Activated naive CD4-positive, alpha-beta T cell treated with anti-CD3 and anti-CD28 coated beads, Interleukin-2, amount 10 ng/mL, durations not matched to agents 7 days and 5 days (primary cell): ENCODE data around the gene SVOPL.
"Not testable (repeated sequence)": the region's sequence is repeated elsewhere in the genome, so short reads cannot be mapped to it uniquely, and the experiment has no call there.

Source experiments
- CTCF ChIA-PET: fragments of 350-600 bp; sonication (Branson Sonifier 250); formaldehyde crosslinking; loops from one replicate; lab custom pipeline; 2021; ENCODE audit warnings: antibody characterized with exemption; lab: Charles Lee
- DNase-seq: peaks from one replicate; pipeline ENCODE4 v3.0.0-alpha.2; 2020
- H3K27ac Mint-ChIP-seq: one replicate; pipeline ENCODE4 v1.8.0; 2021; ENCODE audit warnings: mild to moderate bottlenecking, moderate library complexity, mixed read lengths
- H3K27me3 Mint-ChIP-seq: one replicate; pipeline ENCODE4 v1.8.0; 2021; ENCODE audit warnings: mild to moderate bottlenecking, mixed read lengths
- H3K36me3 Mint-ChIP-seq: one replicate; pipeline ENCODE4 v1.8.0; 2021; ENCODE audit warnings: mixed read lengths
- H3K4me1 Mint-ChIP-seq: one replicate; pipeline ENCODE4 v1.8.0; 2021; ENCODE audit warnings: mixed read lengths
- H3K4me3 Mint-ChIP-seq: one replicate; pipeline ENCODE4 v1.8.0; 2021; ENCODE audit warnings: mild to moderate bottlenecking, moderate library complexity, mixed read lengths
- H3K9me3 Mint-ChIP-seq: one replicate; pipeline ENCODE4 v1.8.0; 2021; ENCODE audit warnings: mixed read lengths

SVOPL gene

DNA sequence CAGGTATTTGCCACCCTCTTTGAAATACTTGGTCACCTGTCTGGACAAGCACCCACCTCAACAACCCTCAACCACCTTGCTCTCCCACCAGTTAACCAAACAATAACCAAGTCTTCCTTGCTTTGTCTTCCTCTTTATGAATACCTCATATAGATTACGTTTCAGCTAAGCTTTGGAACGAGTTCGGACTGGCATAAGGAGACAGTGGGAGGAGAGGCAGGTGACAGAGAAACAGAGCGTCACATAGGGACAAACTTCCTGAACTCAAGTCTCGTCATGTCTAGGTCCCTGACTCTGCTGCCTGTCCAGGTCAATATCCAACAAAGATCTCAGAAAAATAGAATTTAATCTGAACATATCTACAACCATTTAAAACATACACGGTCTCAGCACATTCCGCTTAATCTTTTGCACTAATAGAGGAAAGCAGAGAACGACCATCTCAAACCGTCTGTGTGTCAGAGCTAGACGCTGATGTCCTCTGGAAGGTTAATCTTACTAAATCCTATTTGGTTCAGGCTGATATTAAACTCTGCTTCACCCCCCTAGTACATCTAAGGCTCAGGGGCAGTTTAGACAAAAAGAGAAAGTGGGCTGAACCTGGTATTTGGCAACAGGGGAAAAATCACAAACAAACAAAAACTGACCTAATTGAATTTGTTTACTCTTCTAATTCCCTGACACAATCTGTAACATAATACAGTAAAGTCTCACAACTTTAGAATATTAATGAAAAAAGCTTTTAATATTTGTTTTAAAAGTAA, 26.4 kb upstream of the SVOPL start:
- H3K27ac Mint-ChIP-seq = no peak overlapping the region
- no peaks in the 10 kb centered on the region for H3K36me3 Mint-ChIP-seq
- no peak for DNase-seq
- no peaks in the 10 kb centered on the region for H3K4me1 Mint-ChIP-seq
- H3K27me3 Mint-ChIP-seq = peaks cover 4% of the 10 kb centered on the region
- no peaks in the 10 kb centered on the region for H3K9me3 Mint-ChIP-seq
- no peak overlapping the region for H3K4me3 Mint-ChIP-seq
- CTCF ChIA-PET = interaction anchor here (1.2 kb wide), 1 partner anchor 11 kb away, joined by 4 read pairs; no protein-coding TSS in a partner anchor

DNA sequence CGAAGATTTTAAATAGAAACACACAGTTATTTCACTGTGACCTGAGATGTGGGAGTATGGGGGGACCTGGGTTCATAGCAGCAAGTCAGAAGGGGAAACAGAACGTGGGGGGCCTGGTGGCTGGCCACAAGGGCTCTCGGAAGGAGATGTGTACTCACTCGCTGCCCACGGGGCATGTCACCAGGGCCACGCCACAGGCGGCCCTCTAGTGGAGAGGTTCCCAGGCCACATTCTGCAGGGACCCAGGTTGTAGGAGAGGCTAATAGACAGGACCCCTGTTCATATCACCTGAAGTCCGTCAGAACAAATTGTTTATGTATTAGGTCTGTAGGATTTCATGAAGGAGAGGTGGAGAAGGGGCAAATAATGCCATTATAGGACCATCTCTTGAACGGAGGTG, 25.1 kb upstream of the SVOPL start:
- DNase-seq = no peak
- Mint-ChIP-seq H3K4me3 (no peak overlapping the region), H3K27me3 (peaks cover 4% of the 10 kb centered on the region), H3K4me1 (no peaks in the 10 kb centered on the region), H3K27ac (no peak overlapping the region), H3K36me3 (no peaks in the 10 kb centered on the region), H3K9me3 (no peaks in the 10 kb centered on the region)
- CTCF ChIA-PET = interaction anchor here (1.2 kb wide), 1 partner anchor 13 kb away, joined by 4 read pairs; no protein-coding TSS in a partner anchor

DNA sequence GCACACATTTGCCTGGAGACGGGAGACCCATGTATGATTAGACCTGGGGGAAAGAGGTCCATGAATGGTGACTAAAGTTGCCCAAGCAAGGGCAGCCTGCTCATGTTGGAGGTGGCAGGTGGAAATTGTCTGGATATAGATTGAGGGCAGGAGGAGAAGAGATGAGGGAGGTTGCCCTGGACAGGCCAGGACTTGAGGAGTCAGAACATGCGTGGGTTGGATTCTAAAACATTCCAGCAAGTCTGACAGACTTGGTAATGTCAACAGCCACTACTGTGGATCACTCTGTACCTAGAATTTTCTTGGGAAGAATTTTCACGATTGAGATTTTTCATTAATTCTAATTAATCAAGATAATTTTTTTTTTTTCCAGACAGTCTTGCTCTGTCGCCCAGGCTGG, 19.1 kb upstream of the SVOPL start:
- CTCF ChIA-PET = no interaction called here
- no peak for DNase-seq
- no peak overlapping the region for H3K4me3 Mint-ChIP-seq
- no peak overlapping the region for H3K27ac Mint-ChIP-seq
- no peaks in the 10 kb centered on the region for H3K9me3 Mint-ChIP-seq
- peaks cover 21% of the 10 kb centered on the region for H3K4me1 Mint-ChIP-seq
- H3K36me3 Mint-ChIP-seq = no peaks in the 10 kb centered on the region
- H3K27me3 Mint-ChIP-seq = peaks cover 39% of the 10 kb centered on the region

DNA sequence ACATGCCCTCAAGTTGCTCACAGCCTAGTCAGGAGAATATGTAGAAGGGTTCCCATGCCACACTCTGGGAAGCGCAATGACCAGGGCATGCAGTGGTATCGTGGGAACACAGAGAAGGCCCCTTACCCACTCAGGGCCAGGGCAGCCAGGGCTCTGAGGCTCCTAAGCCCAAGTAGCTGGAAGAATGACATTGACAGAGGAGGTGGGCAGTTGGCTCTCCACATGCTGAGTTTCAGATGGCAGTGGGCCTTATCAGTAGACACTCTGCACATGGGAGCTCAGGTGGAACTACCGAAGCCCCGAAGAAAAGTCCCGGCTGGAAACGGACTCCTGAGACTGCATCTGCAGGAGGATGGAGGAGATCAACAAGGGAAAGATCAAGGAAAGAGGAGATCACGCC, 15.7 kb upstream of the SVOPL start:
- Mint-ChIP-seq H3K9me3 (no peaks in the 10 kb centered on the region), H3K27me3 (peaks cover 50% of the 10 kb centered on the region), H3K27ac (no peak overlapping the region), H3K4me1 (peaks cover 33% of the 10 kb centered on the region), H3K4me3 (no peak overlapping the region), H3K36me3 (no peaks in the 10 kb centered on the region)
- DNase-seq = no peak
- CTCF ChIA-PET = no interaction called here

DNA sequence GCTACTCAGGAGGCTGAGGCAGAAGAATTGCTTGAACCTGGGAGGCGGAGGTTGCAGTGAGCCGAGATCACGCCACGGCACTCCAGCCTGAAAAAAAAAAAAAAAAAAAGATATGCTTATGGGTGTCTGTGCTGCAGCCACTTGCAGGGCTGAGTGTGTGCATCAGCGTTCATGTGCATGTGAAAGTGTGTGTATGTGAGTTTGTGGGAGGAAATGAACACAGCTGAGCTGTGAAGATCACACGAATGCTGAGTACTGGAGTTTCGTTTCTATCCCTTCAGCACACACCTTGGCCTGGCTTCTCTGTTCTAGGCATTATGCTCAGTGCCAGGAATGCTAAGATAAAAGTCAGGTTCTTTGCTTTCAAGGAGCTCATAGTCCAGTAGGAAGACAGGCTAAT, 12.0 kb upstream of the SVOPL start:
- H3K27ac Mint-ChIP-seq = no peak overlapping the region
- peak; percentile 45 for DNase-seq
- CTCF ChIA-PET = no interaction called here
- peaks cover 42% of the 10 kb centered on the region for H3K27me3 Mint-ChIP-seq
- H3K4me1 Mint-ChIP-seq = peaks cover 28% of the 10 kb centered on the region
- no peak overlapping the region for H3K4me3 Mint-ChIP-seq
- H3K9me3 Mint-ChIP-seq = no peaks in the 10 kb centered on the region
- H3K36me3 Mint-ChIP-seq = no peaks in the 10 kb centered on the region

DNA sequence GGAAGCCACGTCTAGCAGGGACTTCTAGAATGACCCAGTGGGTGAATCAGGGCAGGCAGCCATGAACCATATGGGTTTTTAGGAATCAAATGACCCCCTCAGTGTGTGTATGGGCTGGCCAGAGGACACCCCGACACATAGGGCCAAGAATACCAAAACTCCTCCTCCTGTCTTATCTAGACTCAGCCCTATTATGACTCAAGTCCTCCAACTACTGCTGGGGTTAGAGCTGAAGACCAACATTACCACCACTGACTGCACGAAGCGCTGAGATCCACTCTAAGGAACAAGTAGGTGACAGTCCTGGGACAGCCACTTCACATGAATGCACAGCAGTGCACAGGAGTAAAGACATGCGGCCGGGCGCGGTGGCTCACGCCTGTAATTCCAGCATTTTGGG, 11.5 kb upstream of the SVOPL start:
- Mint-ChIP-seq H3K27me3 (peaks cover 38% of the 10 kb centered on the region), H3K27ac (no peak overlapping the region), H3K36me3 (no peaks in the 10 kb centered on the region), H3K4me1 (peaks cover 22% of the 10 kb centered on the region), H3K9me3 (no peaks in the 10 kb centered on the region), H3K4me3 (no peak overlapping the region)
- no peak for DNase-seq
- CTCF ChIA-PET = no interaction called here

DNA sequence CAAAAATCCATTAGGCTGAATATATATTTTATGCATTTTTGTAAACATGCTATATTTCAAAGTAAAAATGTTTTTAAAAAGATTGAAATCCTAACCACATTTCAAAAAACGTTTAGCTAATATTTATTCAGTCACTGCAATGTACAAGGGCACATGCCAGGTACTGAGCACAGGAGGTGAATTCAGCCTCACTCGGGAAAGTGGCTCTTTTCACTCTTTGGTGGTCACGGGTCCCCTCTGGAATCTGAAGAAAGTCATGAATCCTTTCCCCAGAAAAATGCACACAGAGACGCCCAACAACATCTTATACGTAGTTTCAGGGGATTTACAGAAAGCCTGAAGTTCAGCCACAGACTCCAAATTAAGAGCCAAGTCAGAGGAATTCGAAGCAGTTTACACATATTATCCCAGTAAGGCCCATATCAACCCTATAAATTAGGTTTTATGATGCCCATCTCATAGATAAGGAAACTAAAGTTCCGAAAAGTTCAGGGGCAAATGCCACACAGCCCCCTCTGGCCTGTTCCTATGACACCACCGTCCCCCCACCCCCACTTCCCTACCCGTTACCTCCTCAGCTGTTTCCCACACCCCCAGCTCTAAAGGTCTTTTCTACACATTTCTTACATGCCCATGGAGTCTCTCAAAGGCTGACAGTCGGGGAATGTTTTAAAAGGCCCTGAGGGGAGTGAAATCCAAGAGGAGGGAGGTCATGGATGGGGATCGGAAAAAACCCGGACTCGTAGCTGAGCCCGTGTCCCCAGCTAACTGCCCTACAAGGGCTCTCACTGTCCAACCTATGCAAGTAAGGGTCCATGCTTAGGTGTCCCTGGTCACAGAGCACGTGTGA, 9.6 kb upstream of the SVOPL start:
- DNase-seq = no peak
- Mint-ChIP-seq H3K4me1 (peaks cover 12% of the 10 kb centered on the region), H3K4me3 (no peak overlapping the region), H3K9me3 (no peaks in the 10 kb centered on the region), H3K27ac (no peak overlapping the region), H3K27me3 (peaks cover 22% of the 10 kb centered on the region), H3K36me3 (no peaks in the 10 kb centered on the region)
- CTCF ChIA-PET = interaction anchor here (0.6 kb wide), 1 partner anchor 815 kb away, joined by 3 read pairs; no protein-coding TSS in a partner anchor

DNA sequence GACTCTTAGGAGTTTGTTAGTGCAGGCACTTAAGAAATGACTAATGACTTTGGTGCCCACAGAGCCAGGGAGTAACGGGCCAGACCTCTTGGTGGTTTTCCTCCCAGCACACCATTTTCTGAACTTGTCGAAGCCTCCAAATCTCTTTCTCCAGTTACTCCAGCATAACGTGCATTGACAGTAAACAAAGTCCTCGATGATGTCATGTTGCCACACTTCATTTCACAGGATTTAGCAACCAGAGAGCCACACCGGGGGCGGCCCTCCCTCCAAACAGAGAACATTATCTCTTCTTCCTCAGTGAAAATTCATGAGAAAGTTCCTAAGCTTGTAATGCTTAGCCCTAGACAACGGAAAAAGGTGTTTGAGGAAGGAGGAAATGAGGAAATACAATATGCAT, 4.0 kb upstream of the SVOPL start:
- peaks cover 4% of the 10 kb centered on the region for H3K27me3 Mint-ChIP-seq
- no peak for DNase-seq
- H3K4me1 Mint-ChIP-seq = no peaks in the 10 kb centered on the region
- no peaks in the 10 kb centered on the region for H3K9me3 Mint-ChIP-seq
- no peak overlapping the region for H3K4me3 Mint-ChIP-seq
- H3K36me3 Mint-ChIP-seq = no peaks in the 10 kb centered on the region
- CTCF ChIA-PET = interaction anchor here (0.6 kb wide), 1 partner anchor 10 kb away, joined by 4 read pairs; no protein-coding TSS in a partner anchor
- H3K27ac Mint-ChIP-seq = no peak overlapping the region

DNA sequence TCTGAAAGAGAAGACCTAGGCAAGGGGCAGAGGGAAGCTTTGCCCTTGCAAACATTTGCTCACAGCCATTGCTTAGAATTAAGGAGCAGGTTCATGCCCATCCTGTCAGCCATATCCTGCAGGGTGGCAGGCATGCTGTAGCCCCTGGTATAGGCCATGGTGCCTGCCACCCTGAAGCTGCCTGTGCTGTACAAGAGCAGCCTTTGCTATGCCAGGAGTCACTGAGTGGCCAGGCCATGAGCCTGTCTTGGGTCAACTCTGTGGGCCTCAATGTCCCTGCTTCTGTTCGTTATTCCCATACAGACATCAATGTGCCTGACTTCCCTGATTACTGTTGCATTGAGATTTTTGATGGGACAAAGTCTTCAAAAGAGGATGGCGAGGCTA, 368 bp upstream of the SVOPL start:
- Mint-ChIP-seq H3K4me1 (no peaks in the 10 kb centered on the region), H3K27ac (no peak overlapping the region), H3K27me3 (peaks cover 21% of the 10 kb centered on the region), H3K36me3 (no peaks in the 10 kb centered on the region), H3K9me3 (no peaks in the 10 kb centered on the region), H3K4me3 (no peak overlapping the region)
- DNase-seq = no peak
- CTCF ChIA-PET = interaction anchor here (0.7 kb wide), 1 partner anchor 105 kb away, joined by 3 read pairs; no protein-coding TSS in a partner anchor

DNA sequence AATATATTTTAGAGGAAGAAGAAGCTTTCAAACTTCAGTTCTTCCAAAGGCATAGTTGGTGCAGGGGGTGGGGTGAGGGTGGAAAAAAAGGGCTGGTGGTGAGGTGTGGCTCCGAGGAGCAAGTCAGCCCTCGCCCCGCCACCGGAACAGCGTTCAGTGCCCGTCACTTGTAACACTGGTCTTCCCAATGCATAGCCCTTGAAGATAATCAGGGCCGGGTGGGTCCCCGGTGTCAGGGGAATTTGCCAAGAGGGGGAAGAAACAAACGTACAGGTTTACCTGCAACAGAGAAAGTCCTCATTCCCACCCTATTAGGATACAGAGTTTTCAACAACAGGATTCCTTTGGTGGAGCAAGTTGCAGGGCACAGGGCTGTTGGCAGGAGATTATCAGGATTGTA, 1.5 kb downstream of the SVOPL start:
- no peak overlapping the region for H3K4me3 Mint-ChIP-seq
- H3K36me3 Mint-ChIP-seq = no peaks in the 10 kb centered on the region
- H3K9me3 Mint-ChIP-seq = no peaks in the 10 kb centered on the region
- CTCF ChIA-PET = no interaction called here
- no peak overlapping the region for H3K27ac Mint-ChIP-seq
- H3K4me1 Mint-ChIP-seq = no peaks in the 10 kb centered on the region
- H3K27me3 Mint-ChIP-seq = peaks cover 21% of the 10 kb centered on the region
- DNase-seq = no peak

DNA sequence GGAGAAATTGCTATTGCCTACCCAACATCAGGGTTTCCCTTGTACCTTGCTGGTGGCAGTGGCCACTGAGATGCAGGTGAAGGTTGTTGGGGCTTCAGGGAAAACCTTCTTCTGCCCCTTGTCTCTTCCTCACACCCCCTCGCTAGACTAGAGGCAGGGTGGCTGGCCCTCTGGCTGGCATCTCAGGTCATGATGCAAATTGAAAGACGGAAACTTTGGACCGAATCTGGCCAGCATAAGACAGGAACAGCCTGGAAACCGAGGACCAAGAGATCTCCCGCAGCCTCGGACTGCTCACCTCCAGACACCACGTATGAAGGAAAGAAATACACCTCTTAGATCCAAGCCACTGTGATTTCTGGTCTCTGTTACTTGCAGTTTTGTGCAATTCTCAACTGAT, 2.9 kb downstream of the SVOPL start:
- no peak overlapping the region for H3K27ac Mint-ChIP-seq

DNA sequence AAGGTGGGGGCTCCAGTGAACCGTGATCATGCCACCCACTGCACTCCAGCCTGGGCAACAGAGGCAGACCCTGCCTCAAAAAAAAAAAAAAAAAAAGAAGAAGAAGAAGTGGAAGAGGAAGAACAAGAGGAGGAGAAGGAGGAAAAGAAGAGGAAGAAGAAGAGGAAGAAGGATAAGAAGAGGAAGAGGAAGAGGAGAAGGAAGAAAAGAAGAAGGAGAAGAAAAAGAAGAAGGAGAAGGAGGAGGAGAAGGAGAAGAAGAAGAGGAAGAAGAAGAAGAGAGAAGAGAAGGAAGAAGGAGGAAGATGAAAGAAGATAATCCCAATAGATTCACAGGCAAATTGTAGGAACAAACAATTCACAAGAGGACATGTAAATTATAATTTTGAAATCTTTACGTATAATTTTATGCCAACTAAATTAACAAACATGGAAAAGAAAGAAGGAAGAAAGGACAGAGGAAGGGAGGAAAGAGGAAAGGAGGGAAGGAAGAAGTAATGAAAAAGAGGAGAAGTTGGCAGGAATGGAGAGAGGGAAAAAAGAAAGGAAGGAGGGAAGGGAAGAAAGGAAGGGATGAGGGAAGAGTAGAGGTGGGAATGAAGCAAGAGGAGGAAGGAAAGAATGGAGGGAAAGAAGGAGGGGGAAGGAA, 3.5 kb downstream of the SVOPL start:
- no peak for DNase-seq
- no peaks in the 10 kb centered on the region for H3K36me3 Mint-ChIP-seq
- H3K4me1 Mint-ChIP-seq = no peaks in the 10 kb centered on the region
- CTCF ChIA-PET = no interaction called here
- peaks cover 26% of the 10 kb centered on the region for H3K27me3 Mint-ChIP-seq
- H3K9me3 Mint-ChIP-seq = no peaks in the 10 kb centered on the region
- no peak overlapping the region for H3K27ac Mint-ChIP-seq
- H3K4me3 Mint-ChIP-seq = no peak overlapping the region

More for the DNA sequence above, 2.9 kb downstream of the SVOPL start:
- peaks cover 24% of the 10 kb centered on the region for H3K27me3 Mint-ChIP-seq
- H3K9me3 Mint-ChIP-seq = no peaks in the 10 kb centered on the region
- H3K4me3 Mint-ChIP-seq = no peak overlapping the region
- DNase-seq = no peak
- CTCF ChIA-PET = no interaction called here
- H3K36me3 Mint-ChIP-seq = no peaks in the 10 kb centered on the region
- no peaks in the 10 kb centered on the region for H3K4me1 Mint-ChIP-seq

DNA sequence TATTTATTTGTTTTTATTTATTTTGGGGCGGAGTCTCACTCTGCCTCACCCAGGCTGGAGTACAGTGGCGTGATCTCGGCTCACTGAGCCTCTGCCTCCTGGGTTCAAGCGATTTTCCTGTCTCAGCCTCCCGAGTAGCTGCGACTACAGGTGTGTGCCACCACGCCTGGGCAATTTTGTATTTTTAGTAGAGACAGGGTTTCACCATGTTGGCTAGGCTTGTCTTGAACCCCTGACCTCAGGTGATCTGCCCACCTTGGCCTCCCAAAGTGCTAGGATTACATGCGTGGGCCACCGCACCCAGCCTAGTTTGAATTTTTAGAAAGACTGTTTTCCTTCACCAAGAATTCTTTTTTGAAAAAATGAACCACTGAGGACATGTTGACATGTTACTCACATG, 5.4 kb downstream of the SVOPL start:
- H3K4me3 Mint-ChIP-seq, H3K36me3 Mint-ChIP-seq, H3K27ac Mint-ChIP-seq, H3K4me1 Mint-ChIP-seq, DNase-seq, H3K9me3 Mint-ChIP-seq, CTCF ChIA-PET: not testable (repeated sequence)
- H3K27me3 Mint-ChIP-seq = peaks cover 22% of the 10 kb centered on the region

DNA sequence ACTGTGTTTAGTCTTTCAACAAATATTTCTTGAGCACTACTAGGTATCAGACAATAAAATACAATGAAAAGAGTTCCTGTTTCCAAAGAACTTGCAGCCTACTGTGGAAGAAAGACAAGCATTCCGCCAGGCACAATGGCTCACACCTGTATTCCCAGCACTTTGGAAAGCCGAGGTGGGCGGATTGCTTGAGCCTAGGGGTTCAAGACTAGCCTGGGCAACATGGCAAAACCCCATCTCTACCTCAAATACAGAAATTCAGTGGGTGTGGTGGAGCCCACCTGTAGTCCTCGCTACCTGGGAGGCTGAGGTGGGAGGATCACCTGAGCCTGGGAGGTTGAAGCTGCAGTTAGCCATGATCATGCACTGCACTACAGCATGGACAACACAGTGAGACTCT, 6.1 kb downstream of the SVOPL start:
- Mint-ChIP-seq H3K27me3 (peaks cover 22% of the 10 kb centered on the region), H3K27ac (no peak overlapping the region), H3K9me3 (no peaks in the 10 kb centered on the region), H3K36me3 (no peaks in the 10 kb centered on the region), H3K4me1 (no peaks in the 10 kb centered on the region), H3K4me3 (no peak overlapping the region)
- CTCF ChIA-PET = no interaction called here
- no peak for DNase-seq
